NCI-H2029 (cell line): ENCODE results near the gene MFAP2.

Source experiments
- DNase-seq: peaks from one replicate; lab custom pipeline; 2025; lab: John Stamatoyannopoulos, UW

MFAP2 gene

GRCh38 chr1:17007121-17007520, 26.7 kb upstream of the MFAP2 start:
- no peak for DNase-seq

- no peak for DNase-seq
These were observed 24.9 kb upstream of the MFAP2 start for GRCh38 chr1:17005365-17005740.

GRCh38 chr1:17004466-17005364, 24.3 kb upstream of the MFAP2 start:
- no peak for DNase-seq

- no peak for DNase-seq
These were observed 22.1 kb upstream of the MFAP2 start for GRCh38 chr1:17002524-17002902.

GRCh38 chr1:17001760-17002523, 21.5 kb upstream of the MFAP2 start:
- no peak for DNase-seq

GRCh38 chr1:16999863-17000262, 19.4 kb upstream of the MFAP2 start:
- DNase-seq = no peak

GRCh38 chr1:16998589-16998988, 18.2 kb upstream of the MFAP2 start:
- no peak for DNase-seq

GRCh38 chr1:16996845-16997244, 16.4 kb upstream of the MFAP2 start:
- no peak for DNase-seq

- no peak for DNase-seq
These were observed 13.2 kb upstream of the MFAP2 start for GRCh38 chr1:16993521-16994038.

- DNase-seq = no peak
These were observed 12.3 kb upstream of the MFAP2 start for GRCh38 chr1:16992675-16993074.

GRCh38 chr1:16992102-16992501, 11.7 kb upstream of the MFAP2 start:
- DNase-seq = no peak

- no peak for DNase-seq
These were observed 11.2 kb upstream of the MFAP2 start for GRCh38 chr1:16991571-16991970.

- DNase-seq = no peak
These were observed 9.4 kb upstream of the MFAP2 start for GRCh38 chr1:16989676-16990391.

- DNase-seq = no peak
These were observed 7.8 kb upstream of the MFAP2 start for GRCh38 chr1:16988210-16988609.

- DNase-seq = no peak
These were observed 6.5 kb upstream of the MFAP2 start for GRCh38 chr1:16986962-16987361.

GRCh38 chr1:16986560-16986959, 6.1 kb upstream of the MFAP2 start:
- DNase-seq = no peak

GRCh38 chr1:16986113-16986512, 5.7 kb upstream of the MFAP2 start:
- DNase-seq = no peak

GRCh38 chr1:16984717-16985116, 4.3 kb upstream of the MFAP2 start:
- DNase-seq = no peak

GRCh38 chr1:16983649-16984048, 3.2 kb upstream of the MFAP2 start:
- no peak for DNase-seq

- no peak for DNase-seq
These were observed 2.5 kb upstream of the MFAP2 start for GRCh38 chr1:16982902-16983301.

- DNase-seq = no peak
These were observed 939 bp upstream of the MFAP2 start for GRCh38 chr1:16981269-16981849.
